IMR-90 (cell line): ENCODE results near the gene SSBP3. TPM values are rescaled to one million over a fixed set of nuclear protein-coding genes. Genes with fewer than 3 reads are reported as not detected.

ENCODE experiments used
- ATAC-seq: fragments of 200-7000 bp; cut with Tn5 transposase; 2 replicates; pipeline ENCODE4 v1.9.1; 2020; ENCODE audit warnings: low read depth, mild to moderate bottlenecking, moderate library complexity
- BruUV-seq: library from RNA; stranded (reverse); fragments of 400-500 nt; replicated peaks from 2 replicates; lab custom pipeline; 2021; lab: Mats Ljungman, UMichigan
- CTCF ChIA-PET: fragments of 300-600 bp; formaldehyde crosslinking; extraction: SDS; loops from one replicate; lab custom pipeline; 2021; ENCODE audit warnings: antibody characterized with exemption; lab: Yijun Ruan, JAX
- POLR2A ChIA-PET: fragments of 300-600 bp; sonication (Branson Sonifier 250); formaldehyde crosslinking; loops from one replicate; lab custom pipeline; 2022; ENCODE audit warnings: antibody characterized with exemption; ENCODE audit not compliant: unreplicated experiment; lab: Charles Lee
- DNase-seq: peaks from one replicate; pipeline ENCODE4 v3.0.0; 2013
- H2AFZ ChIP-seq: replicated peaks from 2 replicates; pipeline ENCODE3; 2013; ENCODE audit warnings: low read length, mild to moderate bottlenecking; ENCODE audit not compliant: poor library complexity
- H2AK5ac ChIP-seq: 2 replicates; pipeline ENCODE4 v1.6.1; 2013; ENCODE audit warnings: low read depth, low read length, inconsistent platforms
- H2AK9ac ChIP-seq: replicated peaks from 2 replicates; pipeline ENCODE3; 2013; ENCODE audit warnings: mild to moderate bottlenecking, low read depth, low read length, moderate library complexity; ENCODE audit not compliant: poor library complexity
- H2BK120ac ChIP-seq: 2 replicates; pipeline ENCODE4 v1.6.1; 2013; ENCODE audit warnings: low read depth, low read length, inconsistent platforms
- H2BK15ac ChIP-seq: 3 replicates; pipeline ENCODE4 v1.6.1; 2013; ENCODE audit warnings: low read depth, low read length, inconsistent platforms
- H2BK20ac ChIP-seq: 2 replicates; pipeline ENCODE4 v1.6.1; 2013; ENCODE audit warnings: low read depth, mild to moderate bottlenecking, inconsistent platforms, low read length, moderate library complexity
- H2BK5ac ChIP-seq: 2 replicates; pipeline ENCODE4 v1.6.1; 2013; ENCODE audit warnings: mild to moderate bottlenecking, low read depth, low read length, inconsistent platforms; ENCODE audit not compliant: poor library complexity, severe bottlenecking
- H3K14ac ChIP-seq: replicated peaks from 2 replicates; pipeline ENCODE4 v1.6.1; 2013; ENCODE audit warnings: low read depth, low read length, inconsistent platforms
- H3K18ac ChIP-seq: 2 replicates; pipeline ENCODE4 v1.6.1; 2013; ENCODE audit warnings: low read depth, low read length, control low read depth
- H3K23ac ChIP-seq: 2 replicates; pipeline ENCODE4 v1.6.1; 2013; ENCODE audit warnings: low read depth, low read length, inconsistent platforms
- H3K27ac ChIP-seq: 2 replicates; pipeline ENCODE4 v1.5.1; 2013; ENCODE audit warnings: mild to moderate bottlenecking, control low read depth, low read length; ENCODE audit not compliant: insufficient read depth
- H3K27me3 ChIP-seq: 2 replicates; pipeline ENCODE4 v1.6.1; 2013; ENCODE audit warnings: low read length; ENCODE audit not compliant: control insufficient read depth, insufficient read depth
- H3K36me3 ChIP-seq: 2 replicates; pipeline ENCODE4 v1.6.1; 2013; ENCODE audit warnings: low read length, mixed read lengths; ENCODE audit not compliant: control insufficient read depth, insufficient read depth
- H3K4ac ChIP-seq: 2 replicates; pipeline ENCODE4 v1.6.1; 2013; ENCODE audit warnings: low read depth, low read length, inconsistent platforms
- H3K4me1 ChIP-seq: 2 replicates; pipeline ENCODE4 v1.6.1; 2013; ENCODE audit warnings: low read length, mixed read lengths; ENCODE audit not compliant: control insufficient read depth, insufficient read depth
- H3K4me2 ChIP-seq: 2 replicates; pipeline ENCODE4 v1.6.1; 2013; ENCODE audit warnings: low read depth, mild to moderate bottlenecking, control low read depth, low read length, moderate library complexity
- H3K4me3 ChIP-seq: 2 replicates; pipeline ENCODE4 v1.5.1; 2013; ENCODE audit warnings: low read depth, mild to moderate bottlenecking, control low read depth, low read length, moderate library complexity; ENCODE audit not compliant: insufficient read depth
- H3K56ac ChIP-seq: 2 replicates; pipeline ENCODE4 v1.6.1; 2013; ENCODE audit warnings: low read length, inconsistent platforms; ENCODE audit not compliant: insufficient read depth; ENCODE audit errors: extremely low read depth
- H3K79me1 ChIP-seq, 2 experiments: 2 replicates each; pipeline ENCODE4 v1.6.1; 2013; ENCODE audit warnings: low read length in 2 of 2, inconsistent platforms in 1 of 2, low read depth in 1 of 2
- H3K9ac ChIP-seq: 2 replicates; pipeline ENCODE4 v1.6.1; 2013; ENCODE audit warnings: low read depth, low read length, control low read depth
- H3K9me1 ChIP-seq: 2 replicates; pipeline ENCODE4 v1.6.1; 2013; ENCODE audit warnings: low read length, inconsistent platforms; ENCODE audit not compliant: insufficient read depth
- H3K9me3 ChIP-seq: 2 replicates; pipeline ENCODE4 v1.6.1; 2013; ENCODE audit warnings: low read length; ENCODE audit not compliant: control insufficient read depth, insufficient read depth
- H4K20me1 ChIP-seq: 2 replicates; pipeline ENCODE4 v1.6.1; 2013; ENCODE audit warnings: low read length, inconsistent platforms; ENCODE audit not compliant: insufficient read depth
- H4K5ac ChIP-seq: 2 replicates; pipeline ENCODE4 v1.6.1; 2013; ENCODE audit warnings: mild to moderate bottlenecking, low read depth, low read length, control low read depth
- H4K8ac ChIP-seq, 2 experiments: 2 replicates each; pipeline ENCODE4 v1.6.1; 2013; ENCODE audit warnings: low read depth in 2 of 2, low read length in 2 of 2, control low read depth in 1 of 2, inconsistent platforms in 1 of 2
- H4K91ac ChIP-seq: 2 replicates; pipeline ENCODE4 v1.6.1; 2013; ENCODE audit warnings: low read depth, low read length, inconsistent platforms; ENCODE audit not compliant: insufficient read depth
- BHLHE40 ChIP-seq: fragments of 150-350 bp; IDR thresholded peaks from 2 replicates; pipeline ENCODE4 v1.6.1; 2016; ENCODE audit warnings: mild to moderate bottlenecking, low read depth, low read length
- CHD1 ChIP-seq: IDR thresholded peaks from 2 replicates; pipeline ENCODE4 v1.6.1; 2012; ENCODE audit warnings: low read depth, low read length, improper control_type of control experiment
- CTCF ChIP-seq: conservative IDR thresholded peaks from 2 replicates; pipeline ENCODE4 v1.5.1; 2012; ENCODE audit warnings: mild to moderate bottlenecking, low read depth, low read length, improper control_type of control experiment
- ELK1 ChIP-seq: fragments of 150-350 bp; IDR thresholded peaks from 2 replicates; pipeline ENCODE4 v1.6.1; 2016; ENCODE audit warnings: low read depth, mild to moderate bottlenecking, low read length, moderate library complexity, borderline replicate concordance
- FOS ChIP-seq: fragments of 150-350 bp; IDR thresholded peaks from 2 replicates; pipeline ENCODE4 v1.6.1; 2016; ENCODE audit warnings: low read depth, low read length
- MAFK ChIP-seq: IDR thresholded peaks from 2 replicates; pipeline ENCODE4 v1.6.1; 2012; ENCODE audit warnings: low read depth, low read length, improper control_type of control experiment
- MAZ ChIP-seq: IDR thresholded peaks from 2 replicates; pipeline ENCODE4 v1.6.1; 2012; ENCODE audit warnings: low read depth, mild to moderate bottlenecking, low read length, improper control_type of control experiment, moderate library complexity, borderline replicate concordance
- MXI1 ChIP-seq: IDR thresholded peaks from 2 replicates; pipeline ENCODE4 v1.6.1; 2012; ENCODE audit warnings: low read depth, mild to moderate bottlenecking, low read length, moderate library complexity, borderline replicate concordance
- NFE2L2 ChIP-seq: fragments of 150-350 bp; IDR thresholded peaks from 2 replicates; pipeline ENCODE4 v1.6.1; 2016; ENCODE audit warnings: low read depth, mild to moderate bottlenecking, low read length
- POLR2A ChIP-seq: IDR thresholded peaks from 2 replicates; pipeline ENCODE4 v1.6.1; 2012; ENCODE audit warnings: mild to moderate bottlenecking, low read depth, low read length
- RAD21 ChIP-seq: IDR thresholded peaks from 2 replicates; pipeline ENCODE4 v1.6.1; 2012; ENCODE audit warnings: low read length, improper control_type of control experiment
- RCOR1 ChIP-seq: IDR thresholded peaks from 2 replicates; pipeline ENCODE4 v1.6.1; 2012; ENCODE audit warnings: mild to moderate bottlenecking, low read length, improper control_type of control experiment; ENCODE audit not compliant: insufficient replicate concordance
- RFX5 ChIP-seq: IDR thresholded peaks from 2 replicates; pipeline ENCODE4 v1.8.0; 2012; ENCODE audit warnings: low read depth, mild to moderate bottlenecking, low read length, moderate library complexity
- SMC3 ChIP-seq: fragments of 150-350 bp; IDR thresholded peaks from 2 replicates; pipeline ENCODE4 v1.6.1; 2016; ENCODE audit warnings: low read depth, mild to moderate bottlenecking, antibody characterized with exemption, low read length, moderate library complexity
- USF2 ChIP-seq: fragments of 150-350 bp; IDR thresholded peaks from 2 replicates; pipeline ENCODE4 v1.6.1; 2017; ENCODE audit warnings: mild to moderate bottlenecking, antibody characterized with exemption, low read length, low read depth
- WGBS, 2 experiments: methylation state at CpG; one replicate each; pipeline versions ENCODE4 v1.1.5 to v1.1.7; 2013; ENCODE audit warnings: missing lambda C conversion rate in 2 of 2; ENCODE audit not compliant: insufficient read length in 1 of 2; ENCODE audit errors: extremely low coverage in 2 of 2; 5-methylcytosine and 5-hydroxymethylcytosine counted together
- dilution Hi-C: fragments of 300-500 bp; cut with HindIII; formaldehyde crosslinking; loops from one replicate; pipeline ENCODE4 v1.14.3; 2018; ENCODE audit warnings: low sequenced_read_pairs; ENCODE audit not compliant: unreplicated experiment
- in situ Hi-C: fragments of 300-500 bp; cut with MboI; formaldehyde crosslinking; loops from 3 replicates; pipeline ENCODE4 v1.14.3; 2019; ENCODE audit warnings: low sequenced_read_pairs, inconsistent platforms, mixed read lengths
- intact Hi-C: fragments of 100-400 bp; cut with micrococcal nuclease; formaldehyde crosslinking; loops from 2 replicates; pipeline ENCODE4 v1.10.0; 2022
- polyA plus RNA-seq, 3 experiments: library from polyadenylated mRNA; depleted of rRNA; stranded (reverse); fragments of >200 nt; gene quantifications; 2 replicates each; pipeline ENCODE4 v1.2.3, GENCODE V29; 2012; ENCODE audit warnings: low replicate concordance in 1 of 3
- total RNA-seq: library from RNA; depleted of rRNA; stranded (reverse); fragments of >200 nt; gene quantifications from 2 replicates; pipeline ENCODE4 v1.2.3, GENCODE V29; 2012

The SSBP3 gene
- total and polyA plus RNA-seq, 2 of the 4 experiments (the other 2 are of a cell fraction), result 10.9 to 39.6 TPM

- H3K27me3 ChIP-seq, result no peaks in the 10 kb centered on the region
- H2AK9ac ChIP-seq, result no peak overlapping the region
- H2AK5ac ChIP-seq, result no peak overlapping the region
- in situ Hi-C loops, result no loop called here
- H3K27ac ChIP-seq, result no peak overlapping the region
- no peak overlapping the region for H3K4me2 ChIP-seq
- H3K4me3 ChIP-seq, result no peak overlapping the region
- no peak overlapping the region for H3K14ac ChIP-seq
- H3K23ac ChIP-seq, result no peak overlapping the region
- H4K91ac ChIP-seq, result no peak overlapping the region
- H3K4me1 ChIP-seq, result no peaks in the 10 kb centered on the region
- H2AFZ ChIP-seq, result no peak overlapping the region
- no peak overlapping the region for H2BK15ac ChIP-seq
- no peak overlapping the region for H3K9ac ChIP-seq
- H2BK120ac ChIP-seq, result no peak overlapping the region
- dilution Hi-C loops, result no loop called here
- no peak overlapping the region for H4K5ac ChIP-seq
- H3K4ac ChIP-seq, result no peak overlapping the region
- ChIA-PET CTCF (interaction anchor here (0.6 kb wide), 1 partner anchor 363 kb away, joined by 3 read pairs; no protein-coding TSS in a partner anchor), POLR2A (no interaction called here)
- 87% methylated on average over 3 of the region's 9 CpGs; no CpG with 5 or more reads in 1 of the 2 experiments for WGBS, 2 experiments
- no peaks in the 10 kb centered on the region for H3K9me3 ChIP-seq
- ATAC-seq (no peak), DNase-seq (no peak)
- H3K56ac ChIP-seq, result no peak overlapping the region
- H3K79me1 ChIP-seq, result no peaks in the 10 kb centered on the region
- peaks cover 2% of the 10 kb centered on the region; the same call in 1 of the 2 replicates for H3K36me3 ChIP-seq
- no peaks in the 10 kb centered on the region for H4K20me1 ChIP-seq
- intact Hi-C loops, result no loop called here
- no peaks in the 10 kb centered on the region for H3K9me1 ChIP-seq
- no peak overlapping the region for H3K18ac ChIP-seq
- no peak overlapping the region for H2BK5ac ChIP-seq
- no peak overlapping the region for H4K8ac ChIP-seq
- H2BK20ac ChIP-seq, result no peak overlapping the region
- no TSS peak for BruUV-seq
- no peak for TF ChIP-seq CHD1
- TF ChIP-seq RCOR1, result no peak
- TF ChIP-seq SMC3, result no peak
- no peak for TF ChIP-seq RAD21
- TF ChIP-seq FOS, result no peak
- no peak for TF ChIP-seq MAFK
- TF ChIP-seq NFE2L2, result no peak
- no peak for TF ChIP-seq MXI1
- TF ChIP-seq POLR2A, result no peak
- no peak for TF ChIP-seq USF2
- TF ChIP-seq CTCF, result no peak
- TF ChIP-seq ELK1, result no peak
- no peak for TF ChIP-seq BHLHE40
- TF ChIP-seq MAZ, result no peak
- no peak for TF ChIP-seq RFX5
Measured at GRCh38 chr1:54178296-54179070, 227.7 kb downstream of the SSBP3 start.
